Lower leg skin (tissue), 3 donors: ENCODE data around the gene ZDHHC7.

Source experiments
- CTCF ChIP-seq, 3 donors: fragments of 450-650 bp; IDR thresholded peaks; one replicate each; pipeline ENCODE4 v1.5.1; 2016; ENCODE audit warnings: antibody characterized with exemption in 3 of 3, mild to moderate bottlenecking in 3 of 3, moderate library complexity in 2 of 3
- POLR2A ChIP-seq, 2 donors: fragments of 450-650 bp; IDR thresholded peaks; one replicate each; pipeline ENCODE4 v1.6.1; 2016 to 2017; ENCODE audit warnings: antibody characterized with exemption in 2 of 2, mild to moderate bottlenecking in 1 of 2, moderate library complexity in 1 of 2

GRCh38 chr16:84986879-84987278, 24.5 kb downstream of the ZDHHC7 start:
- TF ChIP-seq POLR2A (IDR thresholded peaks at IDR 0.05) (no peak), CTCF (IDR thresholded peaks at IDR 0.05) (no peak)
